ENCODE data around the gene LRRC40.

DNA sequence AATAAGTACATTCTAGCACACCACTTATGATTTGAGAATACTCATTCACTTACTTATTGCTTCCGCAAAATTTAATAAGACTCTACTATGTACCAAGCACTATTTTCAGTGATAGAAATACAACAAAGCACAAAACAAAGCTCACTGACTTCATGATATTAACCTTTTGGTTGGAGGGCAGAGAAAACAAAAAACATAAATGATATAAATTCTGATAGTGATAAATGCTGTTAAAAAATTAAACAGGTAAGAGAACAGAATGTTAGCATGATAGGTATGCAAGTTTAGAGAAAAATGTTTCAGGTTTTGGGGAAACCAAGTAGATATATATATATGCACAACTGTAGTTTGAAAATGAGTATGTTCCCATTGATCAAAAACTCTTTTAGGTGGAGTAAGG is 1.2 kb downstream of the LRRC40 start:
- TF ChIP-seq, protein P1, sequence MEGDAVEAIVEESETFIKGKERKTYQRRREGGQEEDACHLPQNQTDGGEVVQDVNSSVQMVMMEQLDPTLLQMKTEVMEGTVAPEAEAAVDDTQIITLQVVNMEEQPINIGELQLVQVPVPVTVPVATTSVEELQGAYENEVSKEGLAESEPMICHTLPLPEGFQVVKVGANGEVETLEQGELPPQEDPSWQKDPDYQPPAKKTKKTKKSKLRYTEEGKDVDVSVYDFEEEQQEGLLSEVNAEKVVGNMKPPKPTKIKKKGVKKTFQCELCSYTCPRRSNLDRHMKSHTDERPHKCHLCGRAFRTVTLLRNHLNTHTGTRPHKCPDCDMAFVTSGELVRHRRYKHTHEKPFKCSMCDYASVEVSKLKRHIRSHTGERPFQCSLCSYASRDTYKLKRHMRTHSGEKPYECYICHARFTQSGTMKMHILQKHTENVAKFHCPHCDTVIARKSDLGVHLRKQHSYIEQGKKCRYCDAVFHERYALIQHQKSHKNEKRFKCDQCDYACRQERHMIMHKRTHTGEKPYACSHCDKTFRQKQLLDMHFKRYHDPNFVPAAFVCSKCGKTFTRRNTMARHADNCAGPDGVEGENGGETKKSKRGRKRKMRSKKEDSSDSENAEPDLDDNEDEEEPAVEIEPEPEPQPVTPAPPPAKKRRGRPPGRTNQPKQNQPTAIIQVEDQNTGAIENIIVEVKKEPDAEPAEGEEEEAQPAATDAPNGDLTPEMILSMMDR (IDR thresholded peaks at IDR 0.05) = no peak
- TF ChIP-seq POLR2A (IDR thresholded peaks at IDR 0.05) = no peak
- TF ChIP-seq POLR2AphosphoS5 (IDR thresholded peaks at IDR 0.05) = no peak
- no peak for TF ChIP-seq EP300 (IDR thresholded peaks at IDR 0.05; ENCODE audit: low read depth)

Data from transverse colon (tissue), 4 donors.